Body of pancreas (tissue), 4 donors: ENCODE data around the gene PVR. TPM values are rescaled to one million over a fixed set of nuclear protein-coding genes. Genes with fewer than 3 reads are reported as not detected.
"Not testable (repeated sequence)": the region's sequence is repeated elsewhere in the genome, so short reads cannot be mapped to it uniquely, and the experiment has no call there.

ENCODE experiments used
- ATAC-seq: fragments of 150-250 bp; one replicate; pipeline ENCODE4 v1.9.1; 2016
- DNase-seq, 4 donors: peaks; one replicate each; pipeline ENCODE4 v3.0.0-alpha.2; 2019
- H3K27ac ChIP-seq, 4 donors: fragments of 200-600 bp; sonication (generic); 1 replicate in 3 of 4; 2 replicates in 1 of 4; pipeline versions ENCODE4 v1.5.1 to v1.6.1; 2016 to 2019; ENCODE audit warnings: mild to moderate bottlenecking in 1 of 4, mixed read lengths in 1 of 4, moderate library complexity in 1 of 4
- H3K27me3 ChIP-seq, 2 donors: fragments of 200-600 bp; sonication (generic); one replicate each; pipeline ENCODE4 v1.6.0; 2016; ENCODE audit warnings: mild to moderate bottlenecking in 1 of 2
- H3K36me3 ChIP-seq, 2 donors: fragments of 200-600 bp; sonication (generic); replicated peaks in 1 of 2; 2 replicates each; pipeline ENCODE4 v1.5.1; 2016; ENCODE audit warnings: low read depth in 2 of 2; ENCODE audit not compliant: insufficient read depth in 1 of 2
- H3K4me1 ChIP-seq: fragments of 200-600 bp; sonication (generic); one replicate; pipeline ENCODE4 v1.6.0; 2016
- H3K4me3 ChIP-seq, 2 donors: fragments of 200-600 bp; sonication (generic); 1 replicate in 1 of 2; 2 replicates in 1 of 2; pipeline ENCODE4 v1.5.1; 2016 to 2019
- H3K9me3 ChIP-seq, 3 donors: fragments of 200-600 bp; sonication (generic); 1 replicate in 2 of 3; 2 replicates in 1 of 3; pipeline ENCODE4 v1.5.1; 2016
- CTCF ChIP-seq, 7 experiments: fragments of 450-650 bp in 4 of 7; fragments of 200-600 bp in 3 of 7; sonication (generic) in 3 of 7; IDR thresholded peaks; one replicate each; pipeline ENCODE4 v1.5.1; 2016 to 2019; ENCODE audit warnings: antibody characterized with exemption in 7 of 7
- POLR2A ChIP-seq, 3 donors: fragments of 450-650 bp; IDR thresholded peaks; one replicate each; pipeline ENCODE4 v1.6.1; 2016; ENCODE audit warnings: antibody characterized with exemption in 3 of 3, mild to moderate bottlenecking in 2 of 3
- WGBS, 2 donors: methylation state at CpG; one replicate each; pipeline ENCODE4 v1.1.5; 2017; 5-methylcytosine and 5-hydroxymethylcytosine counted together
- intact Hi-C: fragments of 100-400 bp; cut with DNase I; formaldehyde crosslinking; loops from one replicate; pipeline ENCODE4 v1.15.1; 2023
- total RNA-seq, 2 donors: library from RNA; depleted of rRNA; stranded (reverse); fragments of >200 nt; gene quantifications; one replicate each; pipeline ENCODE4 v1.1.0, GENCODE V29; 2016

The PVR gene
- total RNA-seq, 2 donors from 2014 or later: 36.8 to 55.4 TPM

GRCh38 chr19:44627631-44628030 lies 16.1 kb upstream of the PVR start:
- DNase-seq (no peak), ATAC-seq (no peak)
- TF ChIP-seq POLR2A (IDR thresholded peaks at IDR 0.05) (no peak), CTCF (IDR thresholded peaks at IDR 0.05) (no peak)
- Histone ChIP-seq H3K4me1 (peaks cover 19% of the 10 kb centered on the region), H3K4me3 (no peak overlapping the region), H3K9me3 (no peaks in the 10 kb centered on the region), H3K36me3 (no peaks in the 10 kb centered on the region), H3K27me3 (no peaks in the 10 kb centered on the region), H3K27ac (no peak overlapping the region)
- 94 to 98% methylated on average over 4 of the region's 4 CpGs for WGBS, 2 donors
- intact Hi-C loops: no loop called here

- DNase-seq (no peak), ATAC-seq (no peak)
- no peak for TF ChIP-seq CTCF (IDR thresholded peaks at IDR 0.05)
- TF ChIP-seq POLR2A (IDR thresholded peaks at IDR 0.05): no peak
- Histone ChIP-seq H3K4me3 (no peak overlapping the region), H3K4me1 (peaks cover 14% of the 10 kb centered on the region), H3K27ac (no peak overlapping the region), H3K36me3 (no peaks in the 10 kb centered on the region), H3K27me3 (no peaks in the 10 kb centered on the region), H3K9me3 (no peaks in the 10 kb centered on the region)
- 81 to 88% methylated on average over 3 of the region's 3 CpGs for WGBS, 2 donors
- intact Hi-C loops: no loop called here
Observed at GRCh38 chr19:44628793-44629192, 14.9 kb upstream of the PVR start.

- H3K27me3 ChIP-seq, H3K4me3 ChIP-seq, H3K27ac ChIP-seq, H3K9me3 ChIP-seq, ATAC-seq, intact Hi-C loops, DNase-seq, H3K36me3 ChIP-seq: not testable (repeated sequence)
- peaks cover 15% of the 10 kb centered on the region for H3K4me1 ChIP-seq
- 80 to 88% methylated on average over 8 of the region's 8 CpGs for WGBS, 2 donors
Observed at GRCh38 chr19:44631611-44632010, 12.1 kb upstream of the PVR start.

GRCh38 chr19:44634058-44634457 lies 9.7 kb upstream of the PVR start:
- H3K9me3 ChIP-seq, intact Hi-C loops, H3K4me3 ChIP-seq, H3K27me3 ChIP-seq, H3K36me3 ChIP-seq, ATAC-seq: not testable (repeated sequence)
- Histone ChIP-seq H3K27ac (peak overlapping the region in 3 of 4 donors; percentile 62 to 78 (median 74)), H3K4me1 (peaks cover 13% of the 10 kb centered on the region)
- 14 to 15% methylated on average over 5 of the region's 5 CpGs for WGBS, 2 donors
- DNase-seq: peak; percentile 36 to 72 (median 48)

- Histone ChIP-seq H3K4me3 (no peak overlapping the region), H3K36me3 (no peaks in the 10 kb centered on the region), H3K27me3 (no peaks in the 10 kb centered on the region), H3K9me3 (no peaks in the 10 kb centered on the region), H3K27ac (peak overlapping the region in 1 of 4 donors; percentile 74), H3K4me1 (peaks cover 16% of the 10 kb centered on the region)
- intact Hi-C loops: no loop called here
- 94 to 100% methylated on average over 2 of the region's 2 CpGs for WGBS, 2 donors
- no peak for DNase-seq
- ATAC-seq: no peak
- TF ChIP-seq CTCF (IDR thresholded peaks at IDR 0.05) (no peak), POLR2A (IDR thresholded peaks at IDR 0.05) (no peak)
Observed at GRCh38 chr19:44634785-44635184, 8.9 kb upstream of the PVR start.
